HG02840 (cell line): Measurements from ENCODE around the gene NECAP2.
"Not testable (repeated sequence)": the region's sequence is repeated elsewhere in the genome, so short reads cannot be mapped to it uniquely, and the experiment has no call there.

Source experiments
- ATAC-seq: cut with Tn5 transposase; IDR thresholded peaks from one replicate; pipeline ENCODE4 v1.9.1; 2021; ENCODE audit warnings: mild to moderate bottlenecking, moderate library complexity, moderate number of reproducible peaks; ENCODE audit not compliant: unreplicated experiment, low FRiP score

The NECAP2 gene

GRCh38 chr1:16491056-16491675 is 50.6 kb downstream of the NECAP2 start:
- no peak for ATAC-seq

DNA sequence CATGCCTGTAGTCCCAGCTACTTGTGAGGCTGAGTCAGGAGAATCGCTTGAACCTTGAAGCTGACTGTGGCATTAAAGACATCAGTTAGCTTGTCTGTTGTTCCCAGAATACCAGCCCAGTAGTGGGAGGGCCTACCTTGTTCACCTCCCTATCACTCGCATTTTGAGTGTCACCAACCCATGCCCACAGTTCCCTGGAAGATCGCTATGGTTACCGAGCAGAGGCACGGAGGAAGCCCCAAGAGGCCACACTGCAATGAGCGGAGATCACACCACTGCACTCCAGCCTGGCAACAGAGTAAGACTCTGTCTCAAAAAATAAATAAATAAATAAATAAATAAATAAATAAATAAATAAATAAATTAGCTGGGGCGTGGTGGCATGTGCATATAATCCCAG is 52.4 kb downstream of the NECAP2 start:
- not testable (repeated sequence) for ATAC-seq

DNA sequence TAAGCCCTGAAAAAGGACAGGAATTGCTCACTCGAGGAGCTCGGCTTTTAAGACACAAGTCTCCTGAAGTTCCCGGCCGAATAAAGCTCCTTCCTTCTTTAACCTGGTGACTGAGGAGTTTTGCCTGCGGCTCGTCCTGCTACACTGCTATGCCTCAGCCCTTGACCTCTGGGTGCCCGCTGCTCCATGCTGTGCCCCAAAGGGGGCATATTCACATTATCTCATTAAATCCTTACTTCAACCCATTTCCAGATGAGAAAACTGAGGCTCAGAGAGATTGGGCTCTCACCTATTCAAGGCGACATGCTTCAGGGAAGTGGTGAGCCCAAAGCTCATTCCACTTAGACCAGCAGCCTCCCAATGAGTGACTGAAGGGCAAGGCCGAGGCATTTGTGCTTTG is 53.2 kb downstream of the NECAP2 start:
- not testable (repeated sequence) for ATAC-seq

- not testable (repeated sequence) for ATAC-seq
Observed at GRCh38 chr1:16497474-16497904, 57.0 kb downstream of the NECAP2 start.

- ATAC-seq: not testable (repeated sequence)
Observed at GRCh38 chr1:16498047-16498446, 57.5 kb downstream of the NECAP2 start.

GRCh38 chr1:16498573-16499413 is 58.3 kb downstream of the NECAP2 start:
- peak; percentile 83 for ATAC-seq

- ATAC-seq: not testable (repeated sequence)
Observed at GRCh38 chr1:16500466-16500865, 59.9 kb downstream of the NECAP2 start.

DNA sequence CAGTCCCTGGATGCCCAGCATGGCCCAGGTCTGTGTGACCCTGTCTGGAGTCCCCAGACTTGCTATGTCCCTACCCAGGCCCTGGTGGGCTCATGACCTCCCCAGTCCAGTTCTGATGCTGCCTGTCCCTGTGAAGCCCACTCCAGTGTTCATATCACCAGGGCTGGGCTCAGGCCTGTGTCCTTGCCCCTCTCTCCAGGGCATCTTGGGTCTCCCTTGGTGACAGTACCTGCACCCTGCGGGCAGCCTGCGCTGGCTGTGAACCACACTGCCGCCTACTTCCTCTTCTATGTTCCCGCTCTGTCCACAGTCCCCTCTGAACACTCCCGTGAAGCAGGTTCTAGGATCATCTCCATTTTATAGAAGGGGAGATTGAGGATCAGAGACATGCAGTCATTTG is 60.5 kb downstream of the NECAP2 start:
- not testable (repeated sequence) for ATAC-seq

DNA sequence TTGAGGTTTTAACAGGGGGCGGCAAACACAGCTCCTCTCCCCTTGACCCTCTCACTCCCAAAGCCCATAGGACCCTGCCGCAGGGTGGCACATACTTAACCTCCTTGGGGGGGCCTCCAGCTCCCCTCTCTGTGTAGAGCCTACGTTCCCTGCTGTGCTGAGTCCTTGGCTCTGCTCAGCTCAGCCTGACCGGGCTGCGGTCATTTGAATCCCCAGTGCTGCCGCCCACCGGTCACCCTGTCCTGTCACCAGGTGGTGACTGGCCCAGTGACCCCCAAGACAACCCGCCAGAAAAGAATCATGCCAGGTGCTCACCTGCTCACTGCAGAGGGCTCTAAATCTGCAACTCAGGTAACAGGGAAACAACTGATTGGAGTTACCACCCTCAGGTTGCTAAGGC is 60.9 kb downstream of the NECAP2 start:
- ATAC-seq: not testable (repeated sequence)

DNA sequence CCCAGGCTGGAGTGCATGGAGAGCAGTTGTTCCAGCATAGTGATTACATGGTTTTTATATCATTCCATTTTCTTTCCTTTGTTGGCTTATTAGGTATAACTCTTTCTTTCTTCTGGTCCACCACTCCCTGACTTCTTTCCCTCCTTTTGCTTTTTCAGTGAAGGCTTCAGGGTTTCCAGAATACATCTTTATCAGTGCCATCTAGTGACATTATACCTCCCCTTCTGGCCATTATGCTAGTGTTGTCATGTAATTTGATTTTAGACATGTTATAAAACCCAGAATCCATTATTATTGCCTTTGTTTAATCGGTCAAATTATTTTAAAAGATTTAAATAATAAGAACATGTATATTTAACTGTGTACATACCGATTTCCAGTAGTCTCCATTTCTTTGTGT is 63.0 kb downstream of the NECAP2 start:
- ATAC-seq: no peak

- ATAC-seq: not testable (repeated sequence)
Observed at GRCh38 chr1:16505870-16506269, 65.3 kb downstream of the NECAP2 start.

DNA sequence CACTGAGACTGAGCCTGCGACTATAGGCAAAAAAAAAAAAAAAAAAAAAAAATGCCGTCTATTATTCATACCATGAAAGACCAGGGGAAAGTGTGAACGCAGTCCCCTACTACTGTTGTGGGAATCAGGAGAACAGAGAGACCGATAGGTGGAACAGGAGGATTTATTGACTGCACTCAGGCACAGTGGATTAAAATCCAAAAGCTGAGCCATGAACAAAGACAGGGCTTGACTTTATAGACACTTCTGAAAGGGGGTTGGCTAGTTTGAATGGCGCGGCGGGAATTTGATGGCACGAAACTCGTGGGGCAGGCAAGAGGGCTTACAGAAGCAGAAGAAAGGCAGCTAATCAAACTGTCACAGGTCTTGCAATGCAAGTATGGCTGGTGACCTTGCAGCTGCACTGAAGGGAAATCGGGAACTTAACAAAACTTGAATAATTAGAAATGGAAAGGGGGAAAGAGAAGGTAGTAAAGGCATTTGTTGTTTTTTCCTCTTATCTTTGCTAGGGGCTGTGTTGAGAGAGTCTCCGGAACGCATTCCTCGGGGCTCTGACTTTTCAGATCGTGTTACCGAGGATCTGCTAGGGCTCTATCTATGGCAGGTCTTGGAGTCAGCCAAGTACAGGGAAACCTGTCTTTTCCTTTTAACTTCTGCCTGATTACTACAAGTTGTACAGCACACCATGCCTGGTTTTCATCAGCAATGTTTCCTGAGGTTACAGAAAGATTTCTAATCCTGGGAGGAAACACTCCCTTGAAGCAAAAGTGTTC is 66.0 kb downstream of the NECAP2 start:
- ATAC-seq: not testable (repeated sequence)

GRCh38 chr1:16508861-16509445 is 68.4 kb downstream of the NECAP2 start:
- ATAC-seq: not testable (repeated sequence)
